Lower leg skin (tissue), 4 donors: Measurements from ENCODE around the gene ZNF507. TPM values are rescaled to one million over a fixed set of nuclear protein-coding genes. Genes with fewer than 3 reads are reported as not detected.

ENCODE experiments used
- DNase-seq, 2 donors: peaks; one replicate each; pipeline ENCODE4 v3.0.0-alpha.2; 2019; ENCODE audit warnings: low spot score in 2 of 2
- H3K4me3 ChIP-seq: fragments of 200-600 bp; sonication (generic); 2 replicates; pipeline ENCODE4 v1.5.1; 2017; ENCODE audit warnings: mild to moderate bottlenecking, low read depth; ENCODE audit not compliant: poor library complexity, severe bottlenecking
- CTCF ChIP-seq, 3 donors: fragments of 450-650 bp; IDR thresholded peaks; one replicate each; pipeline ENCODE4 v1.5.1; 2016; ENCODE audit warnings: antibody characterized with exemption in 3 of 3, mild to moderate bottlenecking in 3 of 3, moderate library complexity in 2 of 3
- POLR2A ChIP-seq, 2 donors: fragments of 450-650 bp; IDR thresholded peaks; one replicate each; pipeline ENCODE4 v1.6.1; 2016 to 2017; ENCODE audit warnings: antibody characterized with exemption in 2 of 2, mild to moderate bottlenecking in 1 of 2, moderate library complexity in 1 of 2
- WGBS, 2 donors: methylation state at CpG; one replicate each; pipeline ENCODE4 v1.1.5; 2018; 5-methylcytosine and 5-hydroxymethylcytosine counted together
- intact Hi-C: fragments of 100-400 bp; cut with DNase I; formaldehyde crosslinking; loops from one replicate; pipeline ENCODE4 v1.15.0; 2023; ENCODE audit warnings: low total_unique reads
- total RNA-seq, 4 donors: library from RNA; depleted of rRNA; stranded (reverse); fragments of >200 nt; gene quantifications; one replicate each; pipeline ENCODE4 v1.1.0, GENCODE V29; 2016

ZNF507 gene
- total RNA-seq, 4 donors from 2014 or later: 9.5 to 15.1 (median 13.1) TPM

- no peak overlapping the region for H3K4me3 ChIP-seq
- DNase-seq: no peak
- WGBS, 2 donors: 90 to 91% methylated on average over 5 of the region's 5 CpGs
- intact Hi-C loops: no loop called here
- TF ChIP-seq POLR2A (IDR thresholded peaks at IDR 0.05) (no peak), CTCF (IDR thresholded peaks at IDR 0.05) (no peak)
These were observed 58.0 kb downstream of the ZNF507 start for GRCh38 chr19:32403291-32403995.

- DNase-seq: no peak
- WGBS, 2 donors: 66 to 70% methylated on average over 20 of the region's 20 CpGs
- H3K4me3 ChIP-seq: no peak overlapping the region
- intact Hi-C loops: no loop called here
- no peak for TF ChIP-seq CTCF (IDR thresholded peaks at IDR 0.05)
- TF ChIP-seq POLR2A (IDR thresholded peaks at IDR 0.05): no peak
These were observed 59.0 kb downstream of the ZNF507 start for GRCh38 chr19:32404213-32404932.

GRCh38 chr19:32404933-32405430 lies 59.6 kb downstream of the ZNF507 start:
- 0 to 1% methylated on average over 36 of the region's 36 CpGs for WGBS, 2 donors
- peak; percentile 45 to 90 for DNase-seq
- intact Hi-C loops: no loop called here

GRCh38 chr19:32405431-32406160 lies 60.2 kb downstream of the ZNF507 start, which contains the start of gene DPY19L3:
Gene DPY19L3, plus strand, starts transcription at chr19:32405770. Its CDS starts 2,484 bp downstream, at chr19:32408254.
- TF ChIP-seq POLR2A (IDR thresholded peaks at IDR 0.05): peak in 1 of 2 donors; percentile 82
- TF ChIP-seq CTCF (IDR thresholded peaks at IDR 0.05): no peak
- intact Hi-C loops: no loop called here
- DNase-seq: peak; percentile 95 to 99
- 0 to 1% methylated on average over 34 to 44 of the region's 104 CpGs for WGBS, 2 donors
- H3K4me3 ChIP-seq: peak within 1 kb of the TSS; percentile 79

More at GRCh38 chr19:32404933-32405430, 59.6 kb downstream of the ZNF507 start:
- peak overlapping the region; percentile 79 for H3K4me3 ChIP-seq
- TF ChIP-seq POLR2A (IDR thresholded peaks at IDR 0.05) (no peak), CTCF (IDR thresholded peaks at IDR 0.05) (no peak)

- peak in 1 of 2 donors; percentile 43 for DNase-seq
- TF ChIP-seq POLR2A (IDR thresholded peaks at IDR 0.05) (no peak), CTCF (IDR thresholded peaks at IDR 0.05) (no peak)
- peak overlapping the region; percentile 79 for H3K4me3 ChIP-seq
- WGBS, 2 donors: 5 to 9% methylated on average over 16 to 33 of the region's 33 CpGs
- intact Hi-C loops: no loop called here
These were observed 61.0 kb downstream of the ZNF507 start for GRCh38 chr19:32406161-32407003.
